ENCODE results near the gene ZNF106. TPM values are rescaled to one million over a fixed set of nuclear protein-coding genes. Genes with fewer than 3 reads are reported as not detected.

The ZNF106 gene
- total and polyA plus RNA-seq, 2 experiments from 2014 or later = 35.7 to 43.8 TPM

DNA sequence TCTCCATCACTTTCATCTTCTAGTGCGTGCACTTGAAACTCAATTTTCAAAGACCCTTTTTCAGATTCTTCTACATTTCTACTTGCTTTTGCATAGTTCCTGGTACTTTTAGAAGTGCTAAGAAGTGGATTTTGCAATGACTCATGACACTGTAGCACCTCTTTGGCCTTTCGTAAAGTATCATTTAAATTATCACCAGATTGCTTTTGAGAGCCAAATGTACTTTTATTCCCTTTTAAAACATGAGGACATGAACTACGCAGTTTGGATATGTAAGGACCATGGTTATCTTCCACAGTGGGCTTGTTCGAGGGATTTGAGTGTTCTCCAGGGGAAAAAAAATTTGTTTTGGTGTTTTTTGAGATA is 40.5 kb downstream of the ZNF106 start:
- Histone ChIP-seq H3K36me3 (ENCODE audit: low read depth) (peaks cover 39% of the 10 kb centered on the region), H3K9me2 (ENCODE audit: insufficient read depth) (no peaks in the 10 kb centered on the region), H3K4me1 (ENCODE audit: insufficient read depth) (no peaks in the 10 kb centered on the region), H3K4me2 (ENCODE audit: unreplicated experiment) (no peak overlapping the region), H3K9ac (no peak overlapping the region), H4K20me1 (ENCODE audit: insufficient read depth) (no peaks in the 10 kb centered on the region), H3K79me2 (ENCODE audit: insufficient read depth) (peaks cover 52% of the 10 kb centered on the region), H3K27me3 (replicated peaks; ENCODE audit: insufficient read depth) (no peaks in the 10 kb centered on the region), H3K27ac (no peak overlapping the region), H3K9me3 (ENCODE audit: low read depth) (no peaks in the 10 kb centered on the region), H3F3A (ENCODE audit: insufficient read depth) (peaks cover 4% of the 10 kb centered on the region; the same call in 1 of the 2 replicates), H2AFZ (no peak overlapping the region), H3K4me3 (no peak overlapping the region)
- 97 to 100% methylated on average over 4 of the region's 4 CpGs for WGBS, 2 experiments (ENCODE audit: low coverage in 1 of 2, low lambda C conversion rate in 2 of 2, missing lambda C conversion rate in 2 of 2)
- in situ Hi-C loops (cut with MboI) = no loop called here
- TF ChIP-seq EZH2phosphoT487 (IDR thresholded peaks at IDR 0.05; ENCODE audit: insufficient read depth, low read depth) = no peak
- TF ChIP-seq EZH2 (IDR thresholded peaks at IDR 0.05; ENCODE audit: insufficient read depth, poor library complexity, severe bottlenecking) = no peak
- no peak for DNase-seq

DNA sequence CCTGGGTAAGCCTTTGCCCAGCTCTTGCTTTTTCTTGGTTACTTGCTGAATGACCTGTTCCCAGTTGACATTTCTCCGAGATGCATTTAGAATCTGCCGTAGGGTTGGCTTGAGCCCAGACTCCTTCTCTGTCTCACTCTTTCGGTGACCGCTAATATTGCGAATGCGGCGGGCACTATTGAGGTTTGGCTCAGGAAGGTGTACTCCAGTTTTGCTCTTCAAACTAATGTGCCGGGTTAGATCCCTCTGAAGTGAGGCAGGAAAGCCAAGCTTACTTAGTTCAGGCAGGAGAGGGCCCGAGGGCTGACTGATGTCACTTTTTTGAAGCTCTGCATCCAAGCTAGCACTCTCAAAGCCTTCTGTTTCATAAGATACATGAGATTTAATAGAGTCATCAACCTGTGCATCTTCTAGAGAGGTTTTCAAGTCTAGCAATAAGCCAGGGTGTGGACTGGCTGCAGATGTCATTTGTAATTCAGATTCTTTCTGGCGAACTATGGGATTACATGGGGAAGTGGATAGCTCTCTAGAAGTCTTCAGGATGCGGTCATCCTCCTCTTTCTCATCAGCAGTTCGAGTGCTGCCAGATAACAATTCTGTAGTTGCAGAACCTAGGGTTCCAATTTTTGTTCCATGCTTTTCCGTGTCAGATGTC is 41.0 kb downstream of the ZNF106 start:
- no peaks in the 10 kb centered on the region for H3K9me2 ChIP-seq (ENCODE audit: insufficient read depth)
- H3K36me3 ChIP-seq (ENCODE audit: low read depth) = peaks cover 39% of the 10 kb centered on the region
- H3F3A ChIP-seq (ENCODE audit: insufficient read depth) = peaks cover 8% of the 10 kb centered on the region; the same call in 1 of the 2 replicates
- DNase-seq = no peak
- no peak overlapping the region for H3K4me3 ChIP-seq
- no peak overlapping the region for H3K4me2 ChIP-seq (ENCODE audit: unreplicated experiment)
- no peaks in the 10 kb centered on the region for H3K4me1 ChIP-seq (ENCODE audit: insufficient read depth)
- TF ChIP-seq EZH2phosphoT487 (IDR thresholded peaks at IDR 0.05; ENCODE audit: insufficient read depth, low read depth) (no peak), EZH2 (IDR thresholded peaks at IDR 0.05; ENCODE audit: insufficient read depth, poor library complexity, severe bottlenecking) (no peak)
- in situ Hi-C loops (cut with MboI) = no loop called here
- no peaks in the 10 kb centered on the region for H4K20me1 ChIP-seq (ENCODE audit: insufficient read depth)
- no peaks in the 10 kb centered on the region for H3K9me3 ChIP-seq (ENCODE audit: low read depth)
- H3K79me2 ChIP-seq (ENCODE audit: insufficient read depth) = peaks cover 47% of the 10 kb centered on the region
- no peaks in the 10 kb centered on the region for H3K27me3 ChIP-seq (replicated peaks; ENCODE audit: insufficient read depth)
- H2AFZ ChIP-seq = no peak overlapping the region
- no peak overlapping the region for H3K9ac ChIP-seq
- 95 to 98% methylated on average over 13 of the region's 13 CpGs for WGBS, 2 experiments (ENCODE audit: low coverage in 1 of 2, low lambda C conversion rate in 2 of 2, missing lambda C conversion rate in 2 of 2)
- H3K27ac ChIP-seq = no peak overlapping the region

DNA sequence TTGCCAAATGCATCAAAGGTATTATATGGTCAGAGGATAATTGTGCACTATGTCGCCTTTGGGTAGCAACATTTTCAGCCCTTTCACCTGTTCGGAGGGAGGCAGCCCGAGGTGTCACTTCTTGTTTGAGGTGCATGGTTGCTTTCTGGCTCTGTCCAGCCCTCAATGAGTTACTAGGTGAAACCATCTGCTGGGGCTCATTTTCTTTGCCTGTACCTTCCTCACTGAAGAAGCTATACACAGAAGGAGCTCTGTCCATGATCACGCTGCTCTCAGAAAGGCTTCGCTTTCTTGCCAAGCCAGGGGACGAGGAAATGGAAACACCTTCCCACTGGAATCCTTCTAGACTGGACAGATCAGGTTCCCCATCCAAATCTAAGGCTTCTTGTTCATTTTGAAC is 42.7 kb downstream of the ZNF106 start:
- H3K4me1 ChIP-seq (ENCODE audit: insufficient read depth) = peaks cover 9% of the 10 kb centered on the region
- no peak overlapping the region for H3K4me3 ChIP-seq
- H3K27me3 ChIP-seq (replicated peaks; ENCODE audit: insufficient read depth) = no peaks in the 10 kb centered on the region
- no peak overlapping the region for H3K9ac ChIP-seq
- no peaks in the 10 kb centered on the region for H3K9me2 ChIP-seq (ENCODE audit: insufficient read depth)
- no peaks in the 10 kb centered on the region for H3K9me3 ChIP-seq (ENCODE audit: low read depth)
- peaks cover 12% of the 10 kb centered on the region; the same call in 1 of the 2 replicates for H3F3A ChIP-seq (ENCODE audit: insufficient read depth)
- H2AFZ ChIP-seq = no peak overlapping the region
- TF ChIP-seq EZH2 (IDR thresholded peaks at IDR 0.05; ENCODE audit: insufficient read depth, poor library complexity, severe bottlenecking) (no peak), EZH2phosphoT487 (IDR thresholded peaks at IDR 0.05; ENCODE audit: insufficient read depth, low read depth) (no peak)
- H3K79me2 ChIP-seq (ENCODE audit: insufficient read depth) = peaks cover 35% of the 10 kb centered on the region
- no peaks in the 10 kb centered on the region for H4K20me1 ChIP-seq (ENCODE audit: insufficient read depth)
- in situ Hi-C loops (cut with MboI) = no loop called here
- H3K36me3 ChIP-seq (ENCODE audit: low read depth) = peaks cover 39% of the 10 kb centered on the region
- WGBS, 2 experiments (ENCODE audit: low coverage in 1 of 2, low lambda C conversion rate in 2 of 2, missing lambda C conversion rate in 2 of 2) = 90 to 92% methylated on average over 6 of the region's 6 CpGs
- H3K4me2 ChIP-seq (ENCODE audit: unreplicated experiment) = no peak overlapping the region
- no peak overlapping the region for H3K27ac ChIP-seq
- no peak for DNase-seq

DNA sequence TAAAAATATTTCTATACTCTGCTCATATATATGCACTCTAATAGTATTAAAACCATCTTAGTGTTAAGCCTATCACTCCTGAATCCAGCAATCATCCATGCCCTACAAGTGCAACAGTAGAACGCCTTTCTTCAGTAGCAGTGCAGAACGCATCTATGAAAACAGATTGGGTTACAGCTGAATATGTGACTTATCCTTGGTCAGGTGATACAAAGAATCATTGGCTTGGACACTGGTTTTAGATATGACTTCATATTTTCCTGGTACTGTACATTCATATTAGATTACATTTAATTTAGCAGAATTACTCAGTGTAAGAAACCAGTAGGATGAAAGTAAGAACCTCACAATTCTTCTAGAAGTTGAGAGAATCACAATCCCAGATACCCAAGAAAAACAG is 43.3 kb downstream of the ZNF106 start:
- Histone ChIP-seq H3K27me3 (replicated peaks; ENCODE audit: insufficient read depth) (no peaks in the 10 kb centered on the region), H3K9ac (no peak overlapping the region), H3K9me3 (ENCODE audit: low read depth) (no peaks in the 10 kb centered on the region), H3K4me1 (ENCODE audit: insufficient read depth) (peaks cover 9% of the 10 kb centered on the region), H3K27ac (no peak overlapping the region), H3K79me2 (ENCODE audit: insufficient read depth) (peaks cover 29% of the 10 kb centered on the region), H3K4me2 (ENCODE audit: unreplicated experiment) (no peak overlapping the region), H3K9me2 (ENCODE audit: insufficient read depth) (no peaks in the 10 kb centered on the region), H3K4me3 (no peak overlapping the region), H2AFZ (no peak overlapping the region), H3F3A (ENCODE audit: insufficient read depth) (peaks cover 12% of the 10 kb centered on the region; the same call in 1 of the 2 replicates), H3K36me3 (ENCODE audit: low read depth) (peaks cover 39% of the 10 kb centered on the region), H4K20me1 (ENCODE audit: insufficient read depth) (no peaks in the 10 kb centered on the region)
- TF ChIP-seq EZH2 (IDR thresholded peaks at IDR 0.05; ENCODE audit: insufficient read depth, poor library complexity, severe bottlenecking) (no peak), EZH2phosphoT487 (IDR thresholded peaks at IDR 0.05; ENCODE audit: insufficient read depth, low read depth) (no peak)
- 96 to 100% methylated on average over 2 of the region's 2 CpGs for WGBS, 2 experiments (ENCODE audit: low coverage in 1 of 2, low lambda C conversion rate in 2 of 2, missing lambda C conversion rate in 2 of 2)
- in situ Hi-C loops (cut with MboI) = no loop called here
- DNase-seq = no peak

Measured in GM23248 (cell line).